Umbilical cord (tissue), 2 donors: ENCODE results near the gene FER1L5. TPM values are rescaled to one million over a fixed set of nuclear protein-coding genes. Genes with fewer than 3 reads are reported as not detected.

ENCODE experiments used
- DNase-seq: peaks from one replicate; pipeline ENCODE4 v3.0.0-alpha.2; 2015; ENCODE audit warnings: low spot score
- total RNA-seq: library from RNA; depleted of rRNA; stranded (reverse); fragments of >200 nt; gene quantifications from one replicate; pipeline ENCODE4 v1.2.3, GENCODE V29; 2014; ENCODE audit warnings: low replicate concordance; ENCODE audit not compliant: insufficient read depth

FER1L5 gene
- total RNA-seq, 1 donor from 2014 or later = 0.48 TPM

DNA sequence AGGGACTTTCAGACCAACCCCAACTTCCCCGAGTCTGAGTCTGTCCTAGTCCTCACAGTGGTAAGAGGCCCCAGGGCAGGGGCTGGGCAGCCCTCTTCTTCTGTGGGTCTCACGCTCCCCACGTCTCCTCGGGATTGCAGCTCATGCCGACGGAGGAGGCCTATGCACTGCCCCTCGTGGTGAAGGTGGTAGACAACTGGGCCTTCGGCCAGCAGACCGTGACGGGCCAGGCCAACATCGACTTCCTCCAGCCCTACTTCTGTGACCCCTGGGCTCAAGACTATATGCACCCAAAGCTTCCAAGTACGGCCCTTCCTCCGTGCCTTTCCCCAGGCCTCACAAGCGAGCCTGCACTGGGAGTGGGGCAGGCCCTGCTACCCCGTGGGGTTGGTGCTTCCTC lies 53.0 kb downstream of the FER1L5 start:
- DNase-seq = no peak

- no peak for DNase-seq
Observed at GRCh38 chr2:96697476-96697875, 54.9 kb downstream of the FER1L5 start.

- no peak for DNase-seq
Observed at GRCh38 chr2:96698221-96698861, 55.8 kb downstream of the FER1L5 start.

DNA sequence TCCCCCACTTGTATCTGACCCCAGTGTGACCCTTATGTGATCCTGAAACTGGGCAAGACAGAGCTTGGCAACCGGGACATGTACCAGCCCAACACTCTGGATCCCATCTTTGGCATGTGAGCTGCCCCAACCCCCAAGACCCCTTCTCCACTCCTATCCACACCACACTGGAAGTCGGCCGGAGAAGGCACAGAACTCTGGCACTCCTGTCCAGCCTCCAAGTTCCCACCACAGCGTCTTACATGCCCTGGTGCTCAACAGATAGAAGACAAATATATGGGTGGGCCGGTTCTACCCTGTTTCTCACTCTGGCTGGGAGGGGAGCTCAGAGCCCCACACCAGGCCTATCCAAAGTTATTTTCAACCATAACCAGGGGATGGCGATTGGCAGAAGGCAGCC lies 56.5 kb downstream of the FER1L5 start:
- no peak for DNase-seq

DNA sequence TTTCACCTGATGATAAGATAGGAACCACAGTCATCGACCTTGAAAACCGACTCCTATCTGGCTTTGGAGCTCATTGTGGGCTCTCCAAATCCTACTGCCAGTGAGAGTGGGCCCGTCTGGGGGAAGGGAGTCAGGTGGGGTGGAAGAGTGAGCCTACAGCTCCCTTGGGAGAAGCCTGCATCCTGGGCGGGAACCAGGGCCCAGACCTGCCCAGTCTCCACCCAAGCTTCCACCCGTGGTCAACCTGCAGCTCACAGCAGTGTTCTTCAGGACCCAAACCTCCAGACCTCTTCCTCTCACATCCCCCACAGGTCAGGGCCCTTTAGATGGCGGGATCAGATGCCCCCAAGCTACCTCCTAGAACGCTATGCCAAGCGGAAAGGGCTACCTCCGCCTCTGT lies 57.1 kb downstream of the FER1L5 start:
- DNase-seq = no peak

DNA sequence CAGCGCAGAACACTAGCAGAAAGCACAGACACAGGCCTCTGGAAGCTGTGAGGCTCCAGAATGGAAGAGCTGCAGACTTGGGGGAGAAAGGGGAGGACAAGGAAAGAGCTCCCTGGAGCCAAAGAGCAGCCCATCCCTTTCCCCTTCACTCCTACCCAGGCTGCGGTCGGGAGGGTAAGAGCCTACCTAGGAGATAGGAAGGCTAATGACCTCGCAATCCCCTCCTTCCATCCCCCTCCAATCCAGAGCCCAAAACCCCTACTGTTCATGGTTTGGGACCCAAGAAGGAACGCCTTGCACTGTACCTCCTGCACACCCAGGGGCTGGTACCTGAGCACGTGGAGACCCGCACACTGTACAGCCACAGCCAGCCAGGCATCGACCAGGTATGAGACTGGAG lies 57.5 kb downstream of the FER1L5 start:
- no peak for DNase-seq

DNA sequence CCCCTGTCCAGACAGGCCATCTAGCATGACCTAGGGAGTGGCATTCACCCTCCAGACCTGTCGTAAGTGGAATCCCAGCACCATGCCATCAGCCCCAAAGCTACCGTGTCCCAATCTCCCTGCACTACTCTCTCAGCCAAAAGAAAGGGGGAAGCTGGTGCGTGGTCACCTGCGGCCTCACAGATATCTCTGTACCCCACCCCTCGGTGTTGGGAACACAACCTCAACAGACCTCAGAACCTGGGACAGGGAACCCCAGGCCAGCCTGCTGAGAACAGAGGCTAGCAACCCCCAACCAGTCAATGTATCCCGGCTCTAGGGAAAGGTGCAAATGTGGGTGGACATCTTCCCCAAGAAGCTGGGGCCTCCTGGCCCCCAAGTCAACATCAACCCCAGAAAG lies 59.1 kb downstream of the FER1L5 start:
- no peak for DNase-seq

GRCh38 chr2:96702098-96702785 lies 59.7 kb downstream of the FER1L5 start:
- DNase-seq = no peak

DNA sequence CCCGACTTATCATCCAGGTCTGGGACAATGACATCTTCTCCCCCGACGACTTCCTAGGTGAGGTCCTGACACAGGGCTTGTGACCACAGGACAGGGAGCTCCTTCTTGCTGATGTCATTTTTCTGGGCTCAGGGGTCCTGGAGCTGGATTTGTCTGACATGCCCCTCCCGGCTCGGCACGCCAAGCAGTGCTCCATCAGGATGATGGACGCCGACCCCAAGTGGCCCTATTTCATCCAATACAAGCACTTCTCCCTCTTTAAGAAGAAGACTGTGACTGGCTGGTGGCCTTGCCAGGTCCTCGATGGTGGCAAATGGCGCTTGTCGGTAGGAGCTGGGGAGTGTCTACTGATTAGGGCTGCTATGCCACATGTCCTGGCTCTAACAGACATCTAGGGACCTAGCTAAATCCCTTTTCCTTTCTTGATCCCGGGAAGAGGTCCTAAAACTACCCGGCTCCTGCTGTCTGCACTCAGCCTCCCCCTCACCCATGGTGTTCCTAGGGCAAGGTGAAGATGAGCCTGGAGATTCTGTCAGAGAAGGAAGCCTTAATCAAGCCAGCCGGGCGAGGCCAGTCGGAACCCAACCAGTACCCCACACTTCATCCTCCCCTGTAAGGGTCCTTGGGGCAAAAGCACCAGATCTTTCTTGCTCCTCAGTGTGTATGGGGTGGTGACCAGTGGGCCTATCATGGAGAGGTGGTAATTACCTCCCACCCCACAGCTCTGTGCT lies 60.6 kb downstream of the FER1L5 start:
- DNase-seq = no peak

DNA sequence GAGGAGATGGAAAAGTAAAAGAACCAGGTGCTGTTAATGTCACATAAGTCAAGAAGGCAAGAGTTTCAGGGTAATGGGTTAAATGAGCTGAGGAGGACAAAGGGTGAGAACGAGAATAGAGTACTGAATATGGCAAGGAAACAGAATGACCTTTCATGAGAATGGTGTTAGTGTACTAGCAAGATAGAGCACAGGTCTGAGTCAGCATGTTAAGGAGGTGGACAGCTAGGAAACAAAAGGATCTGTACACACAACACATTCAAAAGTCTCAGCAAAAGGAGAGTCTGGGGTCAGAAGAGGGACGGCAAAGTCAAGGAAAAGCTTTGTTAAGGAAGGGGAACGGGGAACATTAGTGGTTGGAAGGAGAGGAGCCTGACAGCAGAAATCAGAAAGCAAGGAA lies 68.4 kb downstream of the FER1L5 start:
- no peak for DNase-seq

DNA sequence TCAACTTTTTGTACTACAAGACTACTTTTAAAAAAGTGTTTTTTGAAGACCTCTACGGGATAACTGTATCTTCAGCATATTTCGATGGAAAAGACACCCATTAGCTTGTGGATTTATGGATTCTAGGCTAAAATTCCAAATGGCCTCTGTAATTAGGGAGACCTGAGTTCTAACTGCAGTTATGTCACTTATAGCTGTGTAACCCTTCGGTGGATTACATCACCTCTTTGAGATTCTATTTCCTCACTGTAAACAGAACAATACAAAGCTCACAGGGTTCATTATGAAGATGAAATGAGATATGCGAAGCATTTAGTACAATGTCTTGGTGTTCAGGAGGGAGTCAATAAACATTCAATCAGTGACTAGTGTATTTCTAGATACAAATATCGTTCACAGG lies 73.1 kb downstream of the FER1L5 start:
- no peak for DNase-seq

DNA sequence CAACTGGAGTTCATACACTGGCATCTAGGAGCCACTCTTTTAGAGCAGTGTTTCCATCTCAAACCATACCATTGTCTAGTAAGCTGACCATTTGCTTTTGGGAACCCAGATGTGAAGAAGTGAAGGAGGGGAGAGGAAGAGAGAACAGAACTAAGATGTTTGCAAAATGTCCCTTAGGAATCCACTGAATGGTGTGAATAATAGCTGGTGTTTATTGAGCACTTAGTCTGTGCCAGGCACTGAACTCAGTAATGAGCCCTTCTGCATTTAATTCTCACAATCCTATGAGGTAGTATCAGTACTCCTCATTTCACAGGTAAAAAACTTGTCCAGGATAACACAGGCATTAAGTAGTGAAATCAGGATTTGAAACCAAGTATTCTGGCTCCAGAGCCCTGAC lies 73.8 kb downstream of the FER1L5 start:
- no peak for DNase-seq

DNA sequence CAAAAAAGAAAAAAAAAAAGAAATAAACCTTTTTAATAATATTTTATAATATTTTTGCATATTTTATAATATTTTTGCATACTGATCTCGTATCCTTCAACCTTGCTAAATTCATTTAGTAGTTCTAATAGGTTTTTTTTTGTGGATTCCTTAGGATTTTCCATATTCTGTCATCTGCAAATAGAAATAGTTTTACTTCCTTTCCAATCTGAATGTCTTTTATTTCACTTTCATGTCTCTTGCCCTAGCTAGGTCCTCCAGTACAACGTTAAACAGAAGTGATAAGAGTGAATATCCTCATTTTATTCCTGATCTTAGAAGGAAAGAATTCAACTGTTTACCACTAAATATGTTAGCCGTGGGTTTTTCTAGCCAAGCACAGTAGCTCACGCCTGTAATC lies 83.6 kb downstream of the FER1L5 start:
- DNase-seq = no peak

DNA sequence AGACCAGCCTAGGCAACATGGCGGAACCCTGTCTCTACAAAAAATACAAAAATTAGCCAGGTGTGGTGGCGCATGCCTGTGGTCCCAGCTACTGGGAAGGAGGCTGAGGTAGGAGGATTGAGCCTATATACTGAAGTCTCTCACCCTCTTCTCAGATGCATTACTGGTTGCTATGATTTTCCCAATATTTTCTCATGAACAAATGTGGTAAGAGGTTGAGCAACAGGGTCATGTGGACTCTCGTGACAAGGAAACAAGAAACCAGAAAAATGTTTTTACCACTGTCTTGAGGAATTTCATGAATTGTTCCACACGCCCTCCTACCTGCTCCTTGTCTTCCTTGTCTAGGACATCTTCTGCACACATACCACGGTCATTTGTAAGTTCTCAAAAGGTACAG lies 84.9 kb downstream of the FER1L5 start:
- DNase-seq = no peak

DNA sequence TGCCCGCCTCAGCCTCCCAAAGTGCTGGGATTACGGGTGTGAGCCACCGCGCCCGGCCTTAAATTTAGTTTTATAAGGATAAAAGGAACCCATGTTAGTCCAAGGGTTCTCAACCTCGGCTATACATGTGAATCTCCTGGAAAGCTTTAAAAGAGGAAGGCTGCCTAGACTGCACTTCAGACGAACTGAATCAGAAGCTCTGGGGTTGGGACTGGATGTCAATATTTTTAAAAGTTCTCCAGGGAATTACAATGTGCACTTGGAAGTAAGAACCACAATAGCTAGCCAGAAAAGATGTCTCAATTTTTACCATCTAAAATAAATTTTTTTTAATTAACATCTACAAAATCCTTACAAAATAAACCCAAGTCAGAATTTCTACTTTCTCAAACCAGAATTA lies 87.2 kb downstream of the FER1L5 start:
- DNase-seq = no peak

DNA sequence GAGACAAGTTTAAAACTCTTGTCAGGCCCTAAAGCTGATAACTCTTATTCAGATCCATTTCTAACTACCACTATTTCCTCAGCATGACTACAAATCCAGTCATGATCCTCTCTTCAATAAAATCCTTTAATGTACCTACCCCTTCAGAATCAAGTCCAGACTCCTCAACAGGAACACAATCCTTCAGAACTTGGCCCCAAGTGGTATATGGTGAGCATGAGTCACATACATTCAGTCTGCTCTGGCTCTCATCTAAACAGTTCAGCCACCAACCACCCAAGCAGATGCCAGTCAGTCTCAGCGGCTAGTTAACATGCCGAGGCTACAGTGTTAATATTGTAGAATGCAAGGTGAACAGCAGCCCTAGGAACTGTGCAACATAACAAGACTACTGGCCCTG lies 87.6 kb downstream of the FER1L5 start:
- no peak for DNase-seq

DNA sequence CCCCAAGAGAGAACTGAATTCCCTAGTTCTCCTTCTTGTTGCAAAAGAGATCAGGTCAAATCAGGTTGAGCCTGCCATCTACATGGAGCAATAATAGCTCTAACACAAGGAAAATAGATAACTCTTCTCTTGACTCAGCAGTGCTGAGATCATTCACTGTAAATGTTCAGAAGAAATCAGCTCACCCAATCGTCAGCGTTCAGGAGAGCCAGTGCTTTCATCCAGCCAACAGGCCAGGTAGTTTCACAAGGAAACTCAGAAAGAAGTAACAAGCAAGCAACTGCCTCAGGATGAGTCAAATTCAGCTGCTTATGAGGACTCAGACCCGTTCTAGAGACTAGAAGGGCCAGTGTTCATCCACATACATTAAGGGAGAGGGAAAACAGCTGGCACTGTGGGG lies 91.4 kb downstream of the FER1L5 start:
- DNase-seq = no peak

GRCh38 chr2:96734880-96735583 lies 92.5 kb downstream of the FER1L5 start:
- DNase-seq = no peak

GRCh38 chr2:96737251-96737650 lies 94.7 kb downstream of the FER1L5 start:
- no peak for DNase-seq

GRCh38 chr2:96737831-96738230 lies 95.3 kb downstream of the FER1L5 start:
- DNase-seq = no peak

DNA sequence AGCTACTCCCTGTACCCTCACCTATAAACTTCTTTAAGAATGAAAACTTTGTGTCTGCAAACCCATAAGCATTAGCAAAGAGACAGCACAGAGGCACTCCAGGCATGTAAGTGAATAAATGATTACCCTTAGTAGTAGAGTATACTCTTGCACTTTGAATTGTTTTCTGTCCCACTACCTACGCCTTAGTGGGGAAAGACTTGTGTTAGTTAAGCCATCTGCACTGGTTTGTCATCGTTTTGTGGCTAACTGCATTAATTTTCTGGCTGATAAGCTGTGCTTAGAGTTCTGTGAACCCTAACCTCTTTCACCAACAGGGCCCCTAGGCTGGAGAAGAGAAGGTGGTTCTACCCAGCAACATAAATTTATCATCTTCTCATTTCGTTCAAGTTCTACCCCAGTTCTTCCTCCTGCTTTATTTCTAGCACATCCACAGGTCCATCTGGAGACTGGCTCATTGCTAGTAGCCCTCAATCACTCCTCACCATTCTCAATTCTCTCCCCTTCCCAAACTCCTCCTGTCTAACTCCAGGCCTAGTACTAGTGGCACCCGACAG lies 96.6 kb downstream of the FER1L5 start:
- DNase-seq = no peak
